ENCODE measurements around the gene KCNJ14.
A peak's percentile ranks its signal among the peaks of the same experiment; 100 is the strongest.
"Not testable (repeated sequence)": the region's sequence is repeated elsewhere in the genome, so short reads cannot be mapped to it uniquely, and the experiment has no call there.

The KCNJ14 gene

DNA sequence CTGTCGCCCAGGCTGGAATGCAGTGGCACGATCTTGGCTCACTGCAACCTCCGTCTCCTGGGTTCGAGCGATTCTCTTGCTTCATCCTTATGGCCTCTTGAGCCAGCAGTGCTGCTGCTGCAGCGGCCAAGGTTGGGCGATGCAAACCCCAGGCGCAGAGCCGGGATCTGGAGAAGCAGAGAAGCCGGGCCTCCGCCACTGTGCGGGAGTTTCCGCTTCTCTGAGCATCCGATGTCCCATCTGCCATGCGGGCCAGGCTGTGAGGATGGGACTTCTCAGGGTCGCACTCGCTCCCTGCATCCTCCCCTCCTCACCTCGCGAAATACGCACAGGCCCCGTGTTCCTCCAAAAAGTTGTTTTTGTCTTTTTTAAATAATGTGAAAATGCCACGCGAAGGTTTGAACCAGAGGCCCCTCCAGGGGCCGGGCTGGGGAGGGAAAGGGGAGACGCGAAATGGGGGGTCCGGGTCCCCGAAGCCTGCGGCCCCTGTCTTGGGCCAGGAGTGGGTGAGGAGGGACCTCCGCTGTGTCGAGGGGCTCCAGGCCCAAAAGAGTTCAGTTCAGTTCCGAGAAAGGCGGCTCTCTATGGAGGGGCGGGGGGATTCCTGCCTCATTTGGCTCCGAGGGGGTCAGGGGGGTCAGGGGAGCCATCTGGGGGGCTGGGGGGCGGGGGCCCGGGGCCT lies 29.7 kb downstream of the KCNJ14 start:
- TF ChIP-seq, protein P1, sequence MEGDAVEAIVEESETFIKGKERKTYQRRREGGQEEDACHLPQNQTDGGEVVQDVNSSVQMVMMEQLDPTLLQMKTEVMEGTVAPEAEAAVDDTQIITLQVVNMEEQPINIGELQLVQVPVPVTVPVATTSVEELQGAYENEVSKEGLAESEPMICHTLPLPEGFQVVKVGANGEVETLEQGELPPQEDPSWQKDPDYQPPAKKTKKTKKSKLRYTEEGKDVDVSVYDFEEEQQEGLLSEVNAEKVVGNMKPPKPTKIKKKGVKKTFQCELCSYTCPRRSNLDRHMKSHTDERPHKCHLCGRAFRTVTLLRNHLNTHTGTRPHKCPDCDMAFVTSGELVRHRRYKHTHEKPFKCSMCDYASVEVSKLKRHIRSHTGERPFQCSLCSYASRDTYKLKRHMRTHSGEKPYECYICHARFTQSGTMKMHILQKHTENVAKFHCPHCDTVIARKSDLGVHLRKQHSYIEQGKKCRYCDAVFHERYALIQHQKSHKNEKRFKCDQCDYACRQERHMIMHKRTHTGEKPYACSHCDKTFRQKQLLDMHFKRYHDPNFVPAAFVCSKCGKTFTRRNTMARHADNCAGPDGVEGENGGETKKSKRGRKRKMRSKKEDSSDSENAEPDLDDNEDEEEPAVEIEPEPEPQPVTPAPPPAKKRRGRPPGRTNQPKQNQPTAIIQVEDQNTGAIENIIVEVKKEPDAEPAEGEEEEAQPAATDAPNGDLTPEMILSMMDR (IDR thresholded peaks at IDR 0.05; ENCODE audit: low read depth, low read length, missing control alignments) = no peak
- DNase-seq (ENCODE audit: extremely low read depth, low read depth) = no peak
- H3K4me3 ChIP-seq (replicated peaks; ENCODE audit: low read depth, low read length) = no peak overlapping the region

DNA sequence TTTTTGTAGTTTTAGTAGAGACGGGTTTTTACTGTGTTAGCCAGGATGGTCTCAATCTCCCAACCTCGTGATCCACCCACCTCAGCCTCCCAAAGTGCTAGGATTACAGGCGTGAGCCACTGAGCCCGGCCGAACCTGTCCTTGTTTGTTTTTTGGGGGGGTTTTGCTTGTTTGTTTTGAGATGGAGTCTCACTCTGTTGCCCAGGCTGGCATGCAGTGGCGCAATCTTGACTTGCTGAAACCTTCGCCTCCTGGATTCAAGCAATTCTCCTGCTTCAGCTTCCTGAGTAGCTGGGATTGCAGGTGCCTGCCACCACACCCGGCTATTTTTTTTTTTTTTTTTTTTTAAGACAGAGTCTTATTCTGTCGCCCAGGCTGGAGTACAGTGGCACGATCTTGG lies 31.3 kb downstream of the KCNJ14 start:
- DNase-seq (ENCODE audit: extremely low read depth, low read depth); H3K4me3 ChIP-seq (replicated peaks; ENCODE audit: low read depth, low read length): not testable (repeated sequence)

DNA sequence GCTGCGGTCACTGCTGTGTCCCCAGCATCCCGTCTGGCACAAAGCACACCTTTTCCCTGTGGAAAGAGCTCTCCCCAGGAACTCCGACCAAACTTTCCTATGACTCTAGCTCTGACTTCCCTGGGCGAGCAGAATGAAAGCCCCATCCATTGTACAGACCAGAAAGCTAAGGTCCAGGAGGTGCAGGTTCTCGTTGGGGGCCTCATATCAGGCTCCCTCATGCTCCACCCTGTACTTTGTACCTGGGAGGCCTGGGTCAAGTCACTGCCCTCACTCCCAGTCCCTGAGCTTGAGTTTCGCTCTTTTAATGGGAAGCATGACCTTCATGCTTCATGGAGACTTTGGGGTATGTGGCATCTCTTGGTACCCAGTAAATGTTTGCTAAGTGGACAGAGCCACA lies 32.2 kb downstream of the KCNJ14 start:
- no peak for DNase-seq (ENCODE audit: extremely low read depth, low read depth)
- TF ChIP-seq, protein P1 (IDR thresholded peaks at IDR 0.05; ENCODE audit: low read depth, low read length, missing control alignments) = no peak
- H3K4me3 ChIP-seq (replicated peaks; ENCODE audit: low read depth, low read length) = no peak overlapping the region

DNA sequence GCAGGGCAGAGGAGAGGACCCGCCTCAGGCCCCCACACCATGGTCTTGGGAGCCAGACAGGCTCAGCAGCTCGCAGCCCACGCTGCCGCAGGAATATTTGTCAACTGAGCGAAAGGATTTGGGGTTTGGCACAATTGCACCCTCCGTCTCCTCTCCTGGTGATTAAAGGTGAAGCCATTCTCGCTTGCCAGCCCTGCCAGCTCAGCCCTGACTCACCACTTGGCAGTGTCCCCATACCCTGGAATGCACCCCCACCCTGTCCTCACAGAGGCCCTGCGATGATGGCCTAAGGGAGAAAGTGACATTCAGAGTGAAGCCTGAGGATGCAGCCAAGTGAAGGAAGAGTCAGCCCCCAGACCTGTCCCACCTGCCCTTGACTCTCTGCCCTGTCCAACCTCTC lies 32.6 kb downstream of the KCNJ14 start:
- DNase-seq (ENCODE audit: extremely low read depth, low read depth) = no peak
- TF ChIP-seq, protein P1 (IDR thresholded peaks at IDR 0.05; ENCODE audit: low read depth, low read length, missing control alignments) = no peak
- H3K4me3 ChIP-seq (replicated peaks; ENCODE audit: low read depth, low read length) = no peak overlapping the region

DNA sequence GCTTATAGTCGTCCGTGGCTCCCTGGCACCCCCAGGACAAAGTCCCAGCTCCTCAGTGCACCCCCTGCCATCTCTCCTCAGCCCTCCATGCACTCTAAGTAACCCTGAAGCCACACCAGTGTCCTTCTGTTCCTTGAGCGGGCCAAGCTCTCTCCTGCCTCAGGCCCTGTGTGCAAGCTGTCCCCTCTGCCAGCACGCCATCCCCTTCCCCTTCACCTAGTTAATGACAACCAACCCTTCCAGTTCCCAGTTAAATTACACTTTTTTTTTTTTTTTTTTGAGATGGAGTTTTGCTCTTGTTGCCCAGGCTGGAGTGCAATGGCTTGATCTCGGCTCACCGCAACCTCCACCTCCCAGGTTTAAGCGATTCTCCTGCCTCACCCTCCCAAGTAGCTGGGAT lies 33.1 kb downstream of the KCNJ14 start:
- not testable (repeated sequence) for DNase-seq (ENCODE audit: extremely low read depth, low read depth)

DNA sequence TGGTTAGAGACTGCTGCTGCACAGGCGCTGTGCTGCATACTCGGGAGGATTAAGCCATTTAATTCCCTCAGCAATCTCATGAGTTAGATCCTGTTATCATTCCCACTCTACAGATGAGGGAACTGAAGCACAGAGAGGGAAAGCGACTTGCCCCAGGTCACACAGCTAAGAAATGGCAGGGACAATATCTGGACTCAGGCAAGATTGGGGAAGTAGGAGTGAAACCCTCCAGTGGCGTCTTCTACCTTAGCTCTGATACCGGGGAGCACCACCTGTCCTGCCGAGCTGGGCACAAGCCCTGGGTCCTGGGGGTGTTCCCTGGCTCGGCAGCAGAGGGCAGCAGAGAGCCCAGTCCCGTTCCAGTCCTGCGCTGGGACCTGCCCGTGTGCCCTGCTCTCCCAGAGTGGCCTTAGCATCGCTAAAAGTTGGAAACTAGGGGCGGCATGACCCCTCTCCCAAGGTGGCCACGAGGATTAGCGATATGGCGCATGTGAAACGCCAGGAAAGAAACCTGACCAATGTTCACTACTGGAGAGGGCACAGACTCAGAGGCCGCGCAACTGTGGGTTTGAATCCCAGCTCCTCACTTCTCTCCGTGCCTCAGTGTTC lies 34.3 kb downstream of the KCNJ14 start:
- no peak overlapping the region for H3K4me3 ChIP-seq (replicated peaks; ENCODE audit: low read depth, low read length)
- TF ChIP-seq, protein P1 (IDR thresholded peaks at IDR 0.05; ENCODE audit: low read depth, low read length, missing control alignments) = peak; percentile 95

More for the DNA sequence above, 33.1 kb downstream of the KCNJ14 start:
- not testable (repeated sequence) for H3K4me3 ChIP-seq (replicated peaks; ENCODE audit: low read depth, low read length)

DNA sequence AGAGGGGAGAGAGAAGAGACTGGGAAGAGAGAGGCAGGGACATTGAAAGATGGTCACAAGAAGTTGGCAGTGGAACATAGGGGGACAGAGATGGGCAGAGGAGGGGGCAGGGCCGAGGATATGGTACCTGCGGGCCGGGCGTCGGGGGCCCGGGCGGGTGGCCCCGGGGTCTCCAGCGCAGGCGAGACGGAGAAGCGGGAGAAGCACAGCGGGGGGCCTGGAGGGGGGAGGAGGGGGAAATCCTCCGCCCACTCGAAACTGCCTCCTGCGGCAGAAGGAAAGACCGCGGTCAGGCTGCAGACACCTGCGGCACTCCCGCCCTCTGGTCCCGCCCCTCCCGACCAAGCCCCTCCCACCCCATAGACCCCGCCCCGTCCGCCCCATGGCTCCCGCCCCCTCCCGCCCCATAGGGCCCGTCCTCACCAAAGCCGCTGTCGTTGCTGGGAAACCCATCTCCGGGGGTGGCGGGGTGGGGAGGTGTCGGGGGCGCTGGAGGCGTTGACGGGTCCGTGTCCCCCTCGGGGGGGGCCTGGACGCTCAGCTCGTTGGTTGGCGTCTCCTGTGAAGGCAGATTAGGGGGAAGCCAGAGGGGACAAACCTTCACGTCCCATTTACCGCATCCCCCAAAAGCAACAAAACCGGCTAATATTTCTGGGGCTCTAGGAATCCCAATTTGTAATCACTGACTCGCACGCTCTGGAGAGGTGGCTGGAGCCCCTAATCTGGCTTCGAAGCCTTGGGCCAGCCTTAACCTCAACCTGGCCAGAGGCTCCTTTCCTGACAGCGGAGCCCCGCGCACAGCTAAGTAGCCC lies 35.8 kb downstream of the KCNJ14 start:
- TF ChIP-seq, protein P1 (IDR thresholded peaks at IDR 0.05; ENCODE audit: low read depth, low read length, missing control alignments) = no peak
- H3K4me3 ChIP-seq (replicated peaks; ENCODE audit: low read depth, low read length) = no peak overlapping the region
- DNase-seq (ENCODE audit: extremely low read depth, low read depth) = no peak

More for the DNA sequence above, 34.3 kb downstream of the KCNJ14 start:
- DNase-seq (ENCODE audit: extremely low read depth, low read depth) = no peak

All from HFF-Myc (cell line).